GM12873 (cell line): Measurements from ENCODE around the gene ULK4.

Experiments used
- CTCF ChIP-seq: IDR thresholded peaks from 2 replicates; pipeline ENCODE4 v1.5.1; 2012; ENCODE audit warnings: low read depth, mild to moderate bottlenecking, moderate library complexity, low read length, control low read depth; ENCODE audit not compliant: insufficient read depth; ENCODE audit errors: missing control alignments

ULK4 gene

GRCh38 chr3:41369838-41370237, 592.1 kb downstream of the ULK4 start:
- TF ChIP-seq CTCF, result no peak

GRCh38 chr3:41365973-41366372, 595.9 kb downstream of the ULK4 start:
- no peak for TF ChIP-seq CTCF

- no peak for TF ChIP-seq CTCF
Observed at GRCh38 chr3:41364736-41365135, 597.2 kb downstream of the ULK4 start.

- TF ChIP-seq CTCF, result no peak
Observed at GRCh38 chr3:41363830-41364523, 597.9 kb downstream of the ULK4 start.

GRCh38 chr3:41362638-41363559, 599.0 kb downstream of the ULK4 start:
- TF ChIP-seq CTCF, result no peak

- no peak for TF ChIP-seq CTCF
Observed at GRCh38 chr3:41357271-41357670, 604.6 kb downstream of the ULK4 start.

GRCh38 chr3:41356775-41357174, 605.1 kb downstream of the ULK4 start:
- no peak for TF ChIP-seq CTCF
